ENCODE results near the gene PTPRA.

PTPRA gene

GRCh38 chr20:2873747-2874041, 413 bp downstream of the PTPRA start:
- TF ChIP-seq, protein P1, sequence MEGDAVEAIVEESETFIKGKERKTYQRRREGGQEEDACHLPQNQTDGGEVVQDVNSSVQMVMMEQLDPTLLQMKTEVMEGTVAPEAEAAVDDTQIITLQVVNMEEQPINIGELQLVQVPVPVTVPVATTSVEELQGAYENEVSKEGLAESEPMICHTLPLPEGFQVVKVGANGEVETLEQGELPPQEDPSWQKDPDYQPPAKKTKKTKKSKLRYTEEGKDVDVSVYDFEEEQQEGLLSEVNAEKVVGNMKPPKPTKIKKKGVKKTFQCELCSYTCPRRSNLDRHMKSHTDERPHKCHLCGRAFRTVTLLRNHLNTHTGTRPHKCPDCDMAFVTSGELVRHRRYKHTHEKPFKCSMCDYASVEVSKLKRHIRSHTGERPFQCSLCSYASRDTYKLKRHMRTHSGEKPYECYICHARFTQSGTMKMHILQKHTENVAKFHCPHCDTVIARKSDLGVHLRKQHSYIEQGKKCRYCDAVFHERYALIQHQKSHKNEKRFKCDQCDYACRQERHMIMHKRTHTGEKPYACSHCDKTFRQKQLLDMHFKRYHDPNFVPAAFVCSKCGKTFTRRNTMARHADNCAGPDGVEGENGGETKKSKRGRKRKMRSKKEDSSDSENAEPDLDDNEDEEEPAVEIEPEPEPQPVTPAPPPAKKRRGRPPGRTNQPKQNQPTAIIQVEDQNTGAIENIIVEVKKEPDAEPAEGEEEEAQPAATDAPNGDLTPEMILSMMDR (IDR thresholded peaks at IDR 0.05; ENCODE audit: control insufficient read depth, extremely low read depth, insufficient read depth) = no peak
- DNase-seq (ENCODE audit: low read depth) = no peak
- H3K4me3 ChIP-seq (ENCODE audit: low read depth, low read length) = peak overlapping the region; percentile 91

GRCh38 chr20:2874456-2874855, 1.2 kb downstream of the PTPRA start:
- H3K4me3 ChIP-seq (ENCODE audit: low read depth, low read length) = peak overlapping the region; percentile 91
- TF ChIP-seq, protein P1 (IDR thresholded peaks at IDR 0.05; ENCODE audit: control insufficient read depth, extremely low read depth, insufficient read depth) = no peak
- DNase-seq (ENCODE audit: low read depth) = no peak

- DNase-seq (ENCODE audit: low read depth) = no peak
- TF ChIP-seq, protein P1 (IDR thresholded peaks at IDR 0.05; ENCODE audit: control insufficient read depth, extremely low read depth, insufficient read depth) = no peak
- no peak overlapping the region for H3K4me3 ChIP-seq (ENCODE audit: low read depth, low read length)
Measured at GRCh38 chr20:2875690-2876203, 2.5 kb downstream of the PTPRA start.

DNA sequence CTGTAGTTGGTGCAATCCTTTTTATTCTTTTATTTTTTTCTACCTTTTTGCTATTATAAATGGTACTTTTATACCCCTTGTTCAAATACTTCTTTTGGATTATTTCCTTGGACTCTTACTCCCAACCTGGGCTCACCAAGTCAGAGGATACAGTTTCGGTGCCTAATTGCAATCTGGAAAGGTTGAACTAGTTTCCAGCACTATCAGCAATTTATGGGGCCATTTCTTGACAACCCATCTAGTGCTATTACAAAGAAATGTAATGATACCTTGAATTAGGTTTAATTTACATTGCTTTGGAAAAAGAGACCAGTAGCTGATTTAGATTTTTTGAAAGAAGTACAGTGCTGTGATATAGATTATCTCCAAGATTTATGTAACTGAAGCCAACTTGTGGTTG, 5.2 kb downstream of the PTPRA start:
- TF ChIP-seq, protein P1 (IDR thresholded peaks at IDR 0.05; ENCODE audit: control insufficient read depth, extremely low read depth, insufficient read depth) = no peak
- no peak for DNase-seq (ENCODE audit: low read depth)
- H3K4me3 ChIP-seq (ENCODE audit: low read depth, low read length) = no peak overlapping the region

DNA sequence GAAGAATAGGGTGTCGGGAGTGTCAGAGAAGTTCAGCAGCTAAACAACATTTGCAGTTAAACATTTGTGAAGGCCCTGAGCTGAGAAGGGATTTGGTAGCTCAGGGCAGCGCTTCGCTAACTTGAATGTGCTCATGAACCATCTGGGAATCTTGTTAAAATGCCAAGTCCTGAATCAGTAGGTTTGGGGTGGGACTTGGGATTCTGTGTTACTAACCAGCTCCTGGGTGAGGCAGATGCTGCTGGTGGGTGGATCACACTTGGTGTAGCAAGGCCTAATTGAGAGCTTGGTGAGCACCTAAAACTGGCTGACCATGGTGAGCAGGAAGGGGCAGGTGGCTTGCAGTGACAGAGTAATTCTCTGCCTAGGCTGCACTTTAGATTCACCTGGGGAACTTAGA, 5.9 kb downstream of the PTPRA start:
- no peak for DNase-seq (ENCODE audit: low read depth)
- no peak overlapping the region for H3K4me3 ChIP-seq (ENCODE audit: low read depth, low read length)
- TF ChIP-seq, protein P1 (IDR thresholded peaks at IDR 0.05; ENCODE audit: control insufficient read depth, extremely low read depth, insufficient read depth) = no peak

GRCh38 chr20:2880650-2881049, 7.4 kb downstream of the PTPRA start:
- no peak for DNase-seq (ENCODE audit: low read depth)
- no peak overlapping the region for H3K4me3 ChIP-seq (ENCODE audit: low read depth, low read length)
- TF ChIP-seq, protein P1 (IDR thresholded peaks at IDR 0.05; ENCODE audit: control insufficient read depth, extremely low read depth, insufficient read depth) = no peak
